ENCODE results near the gene LNP1.

LNP1 gene

DNA sequence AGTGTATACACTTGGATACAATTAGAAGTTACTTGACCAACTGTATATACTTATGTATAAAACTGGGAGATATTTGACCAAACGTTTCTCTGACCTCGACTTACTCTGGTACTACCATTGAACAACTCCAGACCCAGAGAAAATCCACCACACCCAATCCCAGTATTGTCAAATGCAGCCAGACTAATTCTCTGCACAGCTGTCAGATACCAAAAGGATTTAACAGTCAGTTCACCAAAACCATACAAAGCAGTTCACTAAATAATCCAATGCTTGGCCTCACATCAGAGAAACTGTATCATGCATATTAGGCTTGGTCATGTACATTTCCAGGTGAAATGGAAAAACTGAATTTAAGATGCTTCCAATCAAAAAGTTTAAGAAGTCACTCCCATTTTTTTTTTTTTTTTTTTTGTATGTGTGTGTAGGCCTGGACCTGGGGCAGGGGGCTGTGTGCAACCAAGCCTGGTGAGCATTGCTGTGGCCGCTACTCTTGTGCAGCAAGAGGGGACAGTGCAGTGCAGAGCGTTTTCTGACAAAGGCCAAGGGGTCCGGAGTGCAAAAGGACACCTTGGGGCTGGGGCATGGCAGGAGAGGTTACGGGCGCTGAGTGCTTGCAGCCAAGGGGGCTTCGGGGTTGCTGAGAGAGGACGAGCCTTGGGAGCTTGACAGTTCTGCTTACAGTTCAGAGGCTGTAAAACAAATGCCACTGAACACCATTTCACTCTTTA lies 1.8 kb upstream of the LNP1 start:
- no peak for DNase-seq (ENCODE audit: low read depth)

GRCh38 chr3:100400419-100400779 lies 940 bp upstream of the LNP1 start:
- DNase-seq (ENCODE audit: low read depth), result no peak

DNA sequence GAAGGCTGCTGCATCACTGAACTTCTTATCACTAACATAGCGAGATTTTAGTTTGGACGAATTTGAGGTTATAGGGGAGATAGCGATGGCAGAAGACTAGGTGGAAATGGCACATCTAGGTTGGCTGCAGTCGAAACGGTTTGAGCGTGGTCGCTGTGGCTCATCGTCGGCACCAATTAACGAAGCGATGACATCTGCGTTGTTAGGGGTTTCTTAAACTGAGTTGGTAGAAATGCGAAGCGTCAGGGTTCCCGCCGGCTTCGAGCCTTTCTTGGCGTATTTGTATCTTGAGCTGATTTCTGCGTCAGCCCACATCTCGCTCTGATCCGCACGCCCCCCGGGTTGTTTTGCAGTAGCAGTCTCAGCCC lies 319 bp downstream of the LNP1 start:
- DNase-seq (ENCODE audit: low read depth), result no peak

GRCh38 chr3:100402256-100402655 lies 917 bp downstream of the LNP1 start:
- DNase-seq (ENCODE audit: low read depth), result no peak

GRCh38 chr3:100402891-100403290 lies 1.6 kb downstream of the LNP1 start:
- DNase-seq (ENCODE audit: low read depth), result no peak

- DNase-seq (ENCODE audit: low read depth), result no peak
Observed at GRCh38 chr3:100403362-100404249, 2.3 kb downstream of the LNP1 start.

GRCh38 chr3:100404250-100404548 lies 2.9 kb downstream of the LNP1 start:
- DNase-seq (ENCODE audit: low read depth), result no peak

DNA sequence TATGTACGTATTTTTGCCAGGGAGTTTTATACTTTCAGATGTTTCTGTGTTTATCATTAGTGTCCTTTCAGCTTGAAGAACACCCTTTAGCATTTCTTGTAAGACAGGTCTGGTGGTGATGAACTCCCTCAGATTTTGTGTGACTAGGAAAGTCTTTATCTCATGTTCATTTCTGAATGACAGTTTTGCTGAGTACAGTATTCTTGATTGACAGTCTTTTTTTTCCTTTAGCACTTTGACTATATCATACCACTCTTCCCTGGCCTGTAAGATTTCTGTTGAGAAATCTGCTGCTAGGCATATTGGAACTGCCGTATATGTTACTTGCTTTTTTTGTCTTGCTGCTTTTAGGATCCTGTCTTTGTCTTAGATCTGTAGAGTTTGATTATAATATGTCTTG lies 5.8 kb downstream of the LNP1 start:
- DNase-seq (ENCODE audit: low read depth), result no peak

- no peak for DNase-seq (ENCODE audit: low read depth)
Observed at GRCh38 chr3:100407977-100408532, 6.7 kb downstream of the LNP1 start.

DNA sequence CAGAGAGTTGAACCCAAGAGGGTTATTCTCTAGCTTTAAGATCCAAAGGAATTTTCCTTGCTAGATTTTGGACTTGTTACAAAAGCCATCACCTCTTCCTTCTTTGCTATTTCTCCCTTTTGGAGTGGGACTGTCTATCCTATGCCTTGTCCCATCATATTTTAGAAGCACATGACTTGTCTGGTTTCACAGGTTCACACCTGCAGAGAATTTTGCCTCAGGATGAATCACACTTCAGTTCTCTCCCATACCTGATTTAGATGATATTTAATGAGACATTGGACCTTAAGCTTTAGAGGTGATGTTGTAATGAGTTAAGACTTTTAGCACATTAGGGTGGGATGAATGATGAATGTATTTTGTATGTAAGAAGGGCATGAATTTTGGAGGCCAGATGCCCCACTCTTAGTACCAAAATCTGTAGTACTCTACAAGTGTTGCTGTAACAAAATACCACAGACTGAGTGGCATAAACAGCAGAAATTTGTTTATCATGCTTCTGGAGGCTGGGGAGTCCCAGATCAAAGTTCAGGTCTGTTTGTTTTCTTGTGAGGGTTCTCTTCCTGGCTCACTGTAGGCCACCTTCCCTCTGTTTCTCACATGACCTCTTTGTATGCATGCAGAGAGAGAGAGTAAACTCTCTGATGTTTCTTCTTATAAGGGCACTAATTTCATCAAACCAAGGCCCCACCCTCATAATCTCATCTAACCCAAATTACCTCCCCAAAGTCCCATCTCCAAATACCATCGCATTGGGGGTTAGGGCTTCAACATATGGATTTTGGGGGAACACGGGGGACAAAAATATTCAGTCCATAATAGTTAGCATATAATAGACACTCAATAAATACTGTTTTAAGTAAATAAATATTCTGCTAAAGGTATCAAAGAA lies 10.0 kb downstream of the LNP1 start:
- DNase-seq (ENCODE audit: low read depth), result no peak

- DNase-seq (ENCODE audit: low read depth), result no peak
Observed at GRCh38 chr3:100412912-100413590, 11.7 kb downstream of the LNP1 start.

GRCh38 chr3:100413613-100414012 lies 12.3 kb downstream of the LNP1 start:
- DNase-seq (ENCODE audit: low read depth), result no peak

GRCh38 chr3:100416176-100416575 lies 14.8 kb downstream of the LNP1 start:
- DNase-seq (ENCODE audit: low read depth), result no peak

GRCh38 chr3:100416863-100417262 lies 15.5 kb downstream of the LNP1 start:
- no peak for DNase-seq (ENCODE audit: low read depth)

DNA sequence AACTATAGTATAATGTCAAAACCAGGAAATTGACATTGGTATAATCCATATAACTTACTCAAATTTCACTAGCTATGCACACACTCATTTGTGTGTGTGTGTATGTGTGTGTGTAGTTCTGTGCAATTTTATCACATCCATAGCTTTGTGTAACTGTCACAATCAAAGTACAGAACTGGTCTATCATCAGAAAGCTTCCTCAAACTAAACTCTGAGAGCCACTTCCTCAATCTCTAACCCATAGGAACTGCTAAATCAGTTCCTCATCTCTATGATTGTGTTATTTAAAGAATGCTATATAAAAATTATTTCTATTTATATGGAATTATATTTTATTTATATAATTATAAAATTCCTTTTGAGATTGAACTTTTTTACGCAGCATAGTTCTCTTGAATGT lies 18.1 kb downstream of the LNP1 start:
- no peak for DNase-seq (ENCODE audit: low read depth)

DNA sequence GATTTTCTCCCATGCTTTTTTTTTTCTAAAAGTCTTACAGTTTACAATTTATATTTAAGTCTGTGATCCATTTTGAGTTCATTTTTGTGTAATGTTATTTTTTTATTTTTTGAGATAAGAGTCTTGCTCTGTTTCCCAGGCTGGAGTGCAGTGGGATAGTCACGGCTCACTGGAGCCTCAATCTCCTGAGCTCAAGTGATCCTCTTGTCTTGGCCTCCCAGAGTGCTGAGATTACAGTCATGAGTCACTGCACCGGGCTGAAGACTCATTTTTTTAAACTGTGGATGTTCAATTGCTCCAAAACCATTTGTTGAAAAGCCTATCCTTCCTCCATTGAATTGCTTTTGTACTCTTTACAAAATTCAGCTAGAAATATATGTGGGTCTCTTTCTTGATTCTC lies 19.5 kb downstream of the LNP1 start:
- DNase-seq (ENCODE audit: low read depth), result no peak

- DNase-seq (ENCODE audit: low read depth), result no peak
Observed at GRCh38 chr3:100423611-100424010, 22.3 kb downstream of the LNP1 start.

- no peak for DNase-seq (ENCODE audit: low read depth)
Observed at GRCh38 chr3:100424261-100424660, 22.9 kb downstream of the LNP1 start.

DNA sequence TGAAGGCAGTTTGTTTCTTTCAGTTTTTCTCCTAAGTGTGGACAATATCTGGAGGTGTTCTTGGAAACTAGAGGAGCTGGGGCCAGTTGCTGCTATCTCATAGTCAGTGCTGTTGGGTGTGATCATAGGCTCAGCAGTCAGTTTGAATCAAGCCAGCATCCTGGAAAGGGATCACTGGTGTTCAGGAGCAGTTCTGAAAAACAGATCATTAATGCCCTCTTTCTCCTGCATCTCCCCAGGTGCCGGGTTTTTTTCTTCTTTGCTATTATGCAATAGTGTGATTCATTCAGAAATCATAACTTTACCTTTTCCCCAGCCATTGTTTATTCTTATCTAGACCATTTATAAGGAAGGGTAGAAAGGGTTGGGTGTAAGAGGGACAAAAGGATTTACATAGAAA lies 24.0 kb downstream of the LNP1 start:
- DNase-seq (ENCODE audit: low read depth), result no peak

- no peak for DNase-seq (ENCODE audit: low read depth)
Observed at GRCh38 chr3:100426067-100426682, 24.8 kb downstream of the LNP1 start.

GRCh38 chr3:100427699-100428098 lies 26.4 kb downstream of the LNP1 start:
- DNase-seq (ENCODE audit: low read depth), result no peak
